ENCODE measurements around the gene MICAL1.
A peak's percentile ranks its signal among the peaks of the same experiment; 100 is the strongest.

Gene MICAL1

GRCh38 chr6:109455437-109456110 is at the start of gene MICAL1:
Gene MICAL1, minus strand, starts transcription at chr6:109455772. Its CDS starts 1,576 bp downstream, at chr6:109454196.
- DNase-seq (ENCODE audit: low read depth in 2 of 2), result peak; percentile 35 to 41

- no peak for DNase-seq (ENCODE audit: low read depth in 2 of 2)
Observed at GRCh38 chr6:109503327-109504224, 48.0 kb upstream of the MICAL1 start.

GRCh38 chr6:109498936-109499335 is 43.4 kb upstream of the MICAL1 start:
- DNase-seq (ENCODE audit: low read depth in 2 of 2), result no peak

- DNase-seq (ENCODE audit: low read depth in 2 of 2), result no peak
Observed at GRCh38 chr6:109498052-109498451, 42.5 kb upstream of the MICAL1 start.

- DNase-seq (ENCODE audit: low read depth in 2 of 2), result no peak
Observed at GRCh38 chr6:109496036-109496772, 40.6 kb upstream of the MICAL1 start.

GRCh38 chr6:109493865-109494264 is 38.3 kb upstream of the MICAL1 start:
- DNase-seq (ENCODE audit: low read depth in 2 of 2), result no peak

- no peak for DNase-seq (ENCODE audit: low read depth in 2 of 2)
Observed at GRCh38 chr6:109491207-109491938, 35.8 kb upstream of the MICAL1 start.

GRCh38 chr6:109490713-109491112 is 35.1 kb upstream of the MICAL1 start:
- no peak for DNase-seq (ENCODE audit: low read depth in 2 of 2)

- no peak for DNase-seq (ENCODE audit: low read depth in 2 of 2)
Observed at GRCh38 chr6:109488001-109488400, 32.4 kb upstream of the MICAL1 start.

- no peak for DNase-seq (ENCODE audit: low read depth in 2 of 2)
Observed at GRCh38 chr6:109486068-109486467, 30.5 kb upstream of the MICAL1 start.

- DNase-seq (ENCODE audit: low read depth in 2 of 2), result no peak
Observed at GRCh38 chr6:109485266-109485935, 29.8 kb upstream of the MICAL1 start.

- DNase-seq (ENCODE audit: low read depth in 2 of 2), result no peak
Observed at GRCh38 chr6:109484122-109484521, 28.6 kb upstream of the MICAL1 start.

- no peak for DNase-seq (ENCODE audit: low read depth in 2 of 2)
Observed at GRCh38 chr6:109483735-109484057, 28.1 kb upstream of the MICAL1 start.

- DNase-seq (ENCODE audit: low read depth in 2 of 2), result peak; percentile 79 to 88
Observed at GRCh38 chr6:109482905-109483734, 27.5 kb upstream of the MICAL1 start, which contains the start of gene ZBTB24. Gene ZBTB24, minus strand, starts transcription at chr6:109483219. Its CDS starts 1,193 bp downstream, at chr6:109482026.

- no peak for DNase-seq (ENCODE audit: low read depth in 2 of 2)
Observed at GRCh38 chr6:109480993-109481480, 25.5 kb upstream of the MICAL1 start.

GRCh38 chr6:109478841-109479624 is 23.5 kb upstream of the MICAL1 start:
- DNase-seq (ENCODE audit: low read depth in 2 of 2), result no peak

GRCh38 chr6:109478222-109478805 is 22.7 kb upstream of the MICAL1 start:
- DNase-seq (ENCODE audit: low read depth in 2 of 2), result no peak

- no peak for DNase-seq (ENCODE audit: low read depth in 2 of 2)
Observed at GRCh38 chr6:109477725-109478124, 22.2 kb upstream of the MICAL1 start.

GRCh38 chr6:109477184-109477583 is 21.6 kb upstream of the MICAL1 start:
- no peak for DNase-seq (ENCODE audit: low read depth in 2 of 2)

Data from stimulated activated CD4-positive, alpha-beta T cell treated with anti-CD3 and anti-CD28 coated beads, Interleukin-15, amount 100 ng/mL, for 48 hours (primary cell).